Heart right ventricle (tissue), 16 donors: ENCODE measurements around the gene ITGB3. TPM values are rescaled to one million over a fixed set of nuclear protein-coding genes. Genes with fewer than 3 reads are reported as not detected.

Experiments used
- ATAC-seq, 8 donors: fragments of 200-7000 bp; cut with Tn5 transposase; one replicate each; pipeline ENCODE4 v1.9.1; 2020; ENCODE audit warnings: mild to moderate bottlenecking in 8 of 8, moderate library complexity in 8 of 8, moderate number of reproducible peaks in 1 of 8
- DNase-seq, 2 donors: peaks; one replicate each; pipeline ENCODE4 v3.0.0-alpha.2; 2020
- H3K27ac ChIP-seq, 10 donors: fragments of 200-600 bp; sonication (generic) in 2 of 10; one replicate each; pipeline versions ENCODE4 v1.5.0 to v1.8.0; 2020 to 2022; ENCODE audit warnings: mild to moderate bottlenecking in 3 of 10
- H3K27me3 ChIP-seq, 7 donors: fragments of 200-600 bp; one replicate each; pipeline ENCODE4 v1.8.0; 2021 to 2022; ENCODE audit warnings: mild to moderate bottlenecking in 2 of 7
- H3K36me3 ChIP-seq, 9 donors: fragments of 200-600 bp; sonication (generic) in 1 of 9; one replicate each; pipeline versions ENCODE4 v1.5.0 to v1.8.0; 2020 to 2022; ENCODE audit warnings: mild to moderate bottlenecking in 2 of 9
- H3K4me1 ChIP-seq, 9 donors: fragments of 200-600 bp; sonication (generic) in 1 of 9; one replicate each; pipeline versions ENCODE4 v1.5.0 to v1.8.0; 2020 to 2022; ENCODE audit warnings: mild to moderate bottlenecking in 4 of 9
- H3K4me3 ChIP-seq, 10 donors: fragments of 200-600 bp; sonication (generic) in 2 of 10; one replicate each; pipeline versions ENCODE4 v1.5.0 to v1.8.0; 2020 to 2022; ENCODE audit warnings: mild to moderate bottlenecking in 7 of 10, moderate library complexity in 2 of 10
- H3K9me3 ChIP-seq, 11 donors: fragments of 200-600 bp in 10 of 11; sonication (generic) in 2 of 11; one replicate each; pipeline versions ENCODE4 v1.5.0 to v1.8.0; 2013 to 2022; ENCODE audit warnings: mild to moderate bottlenecking in 2 of 11, control low read depth in 1 of 11, moderate library complexity in 1 of 11
- CTCF ChIP-seq, 9 donors: fragments of 200-600 bp; sonication (generic) in 2 of 9; IDR thresholded peaks; one replicate each; pipeline versions ENCODE4 v1.5.0 to v1.8.0; 2021 to 2022; ENCODE audit warnings: antibody characterized with exemption in 9 of 9, mild to moderate bottlenecking in 5 of 9, moderate library complexity in 1 of 9
- WGBS, 2 donors: extraction: QIAGEN DNeasy Blood & Tissue Kit; methylation state at CpG; one replicate each; pipeline ENCODE4 v1.1.7; 2013; ENCODE audit warnings: inconsistent platforms in 1 of 2; 5-methylcytosine and 5-hydroxymethylcytosine counted together
- intact Hi-C, 10 donors: fragments of 100-400 bp; cut with DNase I; formaldehyde crosslinking; loops; one replicate each; pipeline versions ENCODE4 v1.11.1 to v1.14.2; 2022
- polyA plus RNA-seq, 2 donors: library from polyadenylated mRNA; stranded (reverse); fragments of 200-250 nt; gene quantifications; one replicate each; pipeline ENCODE4 v1.2.3, GENCODE V29; 2013
- total RNA-seq, 10 donors: library from RNA; stranded (reverse); fragmentation: NEBNext Ultra II Directional in 3 of 10; extraction: Animal tissue kit (Norgen Biotek cat#: 25700) in 3 of 10; gene quantifications; one replicate each; pipeline versions ENCODE4 v1.2.1 to v1.2.4, GENCODE V29; 2021 to 2023
- donor health status: Arrhythmogenic right ventricular cardiomyopathy.
- donor health status: ischemic (EF 13 %, LVEDD 7.1; RV severe dilation, severe dysfunction).
- donor health status: healthy with polysubstance abuse.
- donor health status: DM: no; HTN: yes; CAD: no.
- donor health status: DM: no; HTN: no; CAD: no.
- donor health status: ischemic (EF 25% LVEDD 6.9; RV normal size, moderate dysfunction).
- donor health status: ischemic (EF 25% LVEDD 5.7; RV mildly dilated, moderate dysfunction).
- donor health status: healthy.
- donor health status: DM: yes; HTN: yes; CAD: no.
- donor health status: Ischemic cardiomyopathy.
- donor health status: ischemic (EF 35%, LVEDD 5.7; RV mildly dilated, moderate dysfunction).
- donor health status: nonischemic (EF 11% LVEDD 7.7; RV severe dilation, severe dysfunction).
- donor health status: DM: yes; HTN: yes; CAD: no.
- donor health status: PGD.
- donor health status: ischemic (EF 29% LVEDD 5.4; RV normal size, mild dysfunction).
- donor health status: nonischemic (EF 23%, LVEDD 6.1; RV moderate dilation, normal function).

Gene ITGB3
- total and polyA plus RNA-seq, 12 donors: 1.9 to 18.0 (median 3.2) TPM

- Histone ChIP-seq H3K4me1 (peaks cover 0 to 44% (median 6%) of the 10 kb centered on the region in 9 donors), H3K27me3 (peaks cover 0 to 8% (median 0%) of the 10 kb centered on the region in 7 donors), H3K4me3 (no peak overlapping the region), H3K9me3 (no peaks in the 10 kb centered on the region), H3K27ac (peak overlapping the region in 1 of 10 donors; percentile 10), H3K36me3 (no peaks in the 10 kb centered on the region)
- DNase-seq: no peak
- intact Hi-C loops: loop anchor here in 1 of 10 donors (5.0 kb wide), 1 partner anchor 35 kb away; no protein-coding TSS in a partner anchor
- no peak for TF ChIP-seq CTCF (IDR thresholded peaks at IDR 0.05)
- 50 to 59% methylated on average over 7 of the region's 7 CpGs for whole genome bisulfite sequencing, 2 donors
- peak in 1 of 8 donors; percentile 22 for ATAC-seq
Observed at GRCh38 chr17:47262586-47262985, 9.0 kb downstream of the ITGB3 start.

- intact Hi-C loops: loop anchor here in 1 of 10 donors (5.0 kb wide), 1 partner anchor 33 kb away; no protein-coding TSS in a partner anchor
- H3K9me3 ChIP-seq: no peaks in the 10 kb centered on the region
- H3K4me1 ChIP-seq: peaks cover 0 to 46% (median 6%) of the 10 kb centered on the region in 9 donors
- DNase-seq (no peak), ATAC-seq (no peak)
- H3K27ac ChIP-seq: no peak overlapping the region
- H3K4me3 ChIP-seq: no peak overlapping the region
- H3K36me3 ChIP-seq: no peaks in the 10 kb centered on the region
- no peak for TF ChIP-seq CTCF (IDR thresholded peaks at IDR 0.05)
- 93 to 96% methylated on average over 2 of the region's 2 CpGs for WGBS, 2 donors
- H3K27me3 ChIP-seq: no peaks in the 10 kb centered on the region
Observed at GRCh38 chr17:47264166-47264565, 10.5 kb downstream of the ITGB3 start.

- Histone ChIP-seq H3K4me3 (no peak overlapping the region), H3K27ac (peak overlapping the region in 4 of 10 donors; percentile 9 to 36 (median 25)), H3K36me3 (no peaks in the 10 kb centered on the region), H3K9me3 (peaks cover 0 to 3% (median 0%) of the 10 kb centered on the region in 11 donors), H3K27me3 (no peaks in the 10 kb centered on the region), H3K4me1 (peaks cover 0 to 46% (median 6%) of the 10 kb centered on the region in 9 donors)
- intact Hi-C loops: no loop called here
- no peak for TF ChIP-seq CTCF (IDR thresholded peaks at IDR 0.05)
- DNase-seq (no peak), ATAC-seq (peak in 6 of 8 donors; percentile 53 to 82 (median 70))
- WGBS, 2 donors: 59 to 69% methylated on average over 2 of the region's 2 CpGs
Observed at GRCh38 chr17:47265983-47266541, 12.4 kb downstream of the ITGB3 start.

GRCh38 chr17:47266782-47267181, 13.2 kb downstream of the ITGB3 start:
- Histone ChIP-seq H3K4me3 (no peak overlapping the region), H3K27me3 (no peaks in the 10 kb centered on the region), H3K4me1 (peaks cover 0 to 46% (median 6%) of the 10 kb centered on the region in 9 donors), H3K36me3 (no peaks in the 10 kb centered on the region), H3K27ac (peak overlapping the region in 3 of 10 donors; percentile 24 to 49 (median 29)), H3K9me3 (peaks cover 0 to 3% (median 0%) of the 10 kb centered on the region in 11 donors)
- intact Hi-C loops: no loop called here
- WGBS, 2 donors: 86 to 88% methylated on average over 6 of the region's 6 CpGs
- no peak for ATAC-seq
- TF ChIP-seq CTCF (IDR thresholded peaks at IDR 0.05): no peak
- DNase-seq: no peak
